WI38 (cell line): Measurements from ENCODE around the gene RASGRF2.

Experiments
- H3K4me3 ChIP-seq: 2 replicates; pipeline ENCODE4 v1.5.1; 2011; ENCODE audit warnings: low read depth, mild to moderate bottlenecking, control low read depth, low read length
- TF ChIP-seq, protein P1 (sequence below): IDR thresholded peaks from 2 replicates; pipeline ENCODE4 v1.5.1; 2012; ENCODE audit warnings: low read depth, mild to moderate bottlenecking, control low read depth, low read length

The RASGRF2 gene

DNA sequence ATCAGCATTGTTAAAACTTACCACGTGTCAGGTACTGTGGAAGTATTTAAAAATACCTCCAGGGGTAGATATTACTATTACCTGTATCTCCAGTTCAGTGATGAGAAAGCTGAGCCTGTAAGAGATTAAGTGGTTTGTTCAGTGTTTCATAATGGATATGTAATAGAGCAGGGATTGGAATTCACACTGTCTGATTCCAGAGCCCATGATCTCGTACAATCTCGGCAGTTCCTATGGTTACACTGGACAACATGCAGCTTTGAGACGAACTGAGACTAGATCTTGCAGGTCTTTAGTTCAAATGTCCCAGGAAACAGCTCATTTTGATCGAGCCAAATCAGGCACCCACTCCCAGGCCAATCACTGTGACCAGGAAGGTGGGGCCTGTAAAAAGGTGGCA lies 8.8 kb upstream of the RASGRF2 start:
- H3K4me3 ChIP-seq = no peak overlapping the region

GRCh38 chr5:80953587-80953986 lies 6.6 kb upstream of the RASGRF2 start:
- no peak overlapping the region for H3K4me3 ChIP-seq
- TF ChIP-seq, protein P1, sequence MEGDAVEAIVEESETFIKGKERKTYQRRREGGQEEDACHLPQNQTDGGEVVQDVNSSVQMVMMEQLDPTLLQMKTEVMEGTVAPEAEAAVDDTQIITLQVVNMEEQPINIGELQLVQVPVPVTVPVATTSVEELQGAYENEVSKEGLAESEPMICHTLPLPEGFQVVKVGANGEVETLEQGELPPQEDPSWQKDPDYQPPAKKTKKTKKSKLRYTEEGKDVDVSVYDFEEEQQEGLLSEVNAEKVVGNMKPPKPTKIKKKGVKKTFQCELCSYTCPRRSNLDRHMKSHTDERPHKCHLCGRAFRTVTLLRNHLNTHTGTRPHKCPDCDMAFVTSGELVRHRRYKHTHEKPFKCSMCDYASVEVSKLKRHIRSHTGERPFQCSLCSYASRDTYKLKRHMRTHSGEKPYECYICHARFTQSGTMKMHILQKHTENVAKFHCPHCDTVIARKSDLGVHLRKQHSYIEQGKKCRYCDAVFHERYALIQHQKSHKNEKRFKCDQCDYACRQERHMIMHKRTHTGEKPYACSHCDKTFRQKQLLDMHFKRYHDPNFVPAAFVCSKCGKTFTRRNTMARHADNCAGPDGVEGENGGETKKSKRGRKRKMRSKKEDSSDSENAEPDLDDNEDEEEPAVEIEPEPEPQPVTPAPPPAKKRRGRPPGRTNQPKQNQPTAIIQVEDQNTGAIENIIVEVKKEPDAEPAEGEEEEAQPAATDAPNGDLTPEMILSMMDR = no peak

More for the DNA sequence above, 8.8 kb upstream of the RASGRF2 start:
- TF ChIP-seq, protein P1 = no peak

DNA sequence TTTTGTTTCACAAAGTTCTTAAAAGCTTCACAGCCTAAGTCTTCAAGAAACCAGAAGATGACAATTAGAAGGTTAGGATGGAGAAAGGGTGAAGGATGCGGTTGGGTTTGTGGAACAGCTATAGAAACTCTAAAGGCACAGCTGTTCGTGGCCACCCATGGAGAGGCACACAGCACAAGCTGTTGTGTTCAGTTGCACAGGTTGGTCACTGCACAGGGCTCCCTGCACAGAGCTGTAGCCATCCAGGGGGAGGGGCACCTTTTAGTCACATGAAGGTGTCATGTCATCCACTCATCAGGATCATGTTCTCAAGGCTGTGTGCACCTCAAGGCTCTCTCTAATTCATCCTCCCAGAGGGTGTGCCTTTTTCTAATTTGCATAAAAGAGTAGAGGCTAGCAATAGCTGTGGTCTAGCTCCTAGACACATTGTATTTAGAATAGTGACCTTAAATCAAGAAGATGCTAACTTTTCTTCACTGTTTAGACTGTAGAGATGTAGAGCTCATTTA lies 5.0 kb upstream of the RASGRF2 start:
- H3K4me3 ChIP-seq = no peak overlapping the region
- TF ChIP-seq, protein P1 = no peak

GRCh38 chr5:80956272-80956671 lies 3.9 kb upstream of the RASGRF2 start:
- TF ChIP-seq, protein P1 = no peak
- H3K4me3 ChIP-seq = no peak overlapping the region

DNA sequence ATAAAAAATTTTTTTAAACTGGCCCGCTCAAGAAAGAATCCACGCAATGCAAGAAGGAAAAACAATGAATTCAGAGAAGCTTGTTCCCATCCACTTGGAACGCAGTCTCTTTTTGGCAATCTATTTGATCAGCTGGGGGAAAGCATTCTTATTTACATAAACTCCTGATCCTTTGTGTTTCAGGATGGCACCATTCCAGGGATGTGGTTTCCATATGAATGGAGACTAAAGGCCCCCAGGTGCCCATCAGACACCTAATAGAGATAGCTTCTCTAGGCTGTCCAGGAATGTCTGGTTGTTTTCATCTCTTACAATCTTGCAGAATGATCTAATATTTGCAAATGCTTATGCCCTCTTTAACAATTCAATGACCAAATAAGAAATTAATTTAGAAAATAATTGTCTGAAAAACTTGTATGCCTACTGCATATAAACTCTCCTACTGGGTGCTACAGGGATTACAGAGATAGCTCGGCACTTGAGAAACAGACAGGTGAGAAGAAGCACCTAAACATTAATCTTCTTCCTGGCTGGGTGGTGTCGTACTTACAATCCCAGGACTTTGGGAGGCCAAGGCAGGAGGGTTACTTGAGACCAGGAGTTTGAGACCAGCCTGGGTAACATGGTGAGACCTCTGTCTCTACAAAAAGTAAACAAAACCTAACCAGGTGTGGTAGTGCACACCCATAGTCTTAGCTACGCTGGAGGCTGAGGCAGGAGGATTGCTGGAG lies 3.0 kb upstream of the RASGRF2 start:
- TF ChIP-seq, protein P1 = no peak
- H3K4me3 ChIP-seq = no peak overlapping the region

DNA sequence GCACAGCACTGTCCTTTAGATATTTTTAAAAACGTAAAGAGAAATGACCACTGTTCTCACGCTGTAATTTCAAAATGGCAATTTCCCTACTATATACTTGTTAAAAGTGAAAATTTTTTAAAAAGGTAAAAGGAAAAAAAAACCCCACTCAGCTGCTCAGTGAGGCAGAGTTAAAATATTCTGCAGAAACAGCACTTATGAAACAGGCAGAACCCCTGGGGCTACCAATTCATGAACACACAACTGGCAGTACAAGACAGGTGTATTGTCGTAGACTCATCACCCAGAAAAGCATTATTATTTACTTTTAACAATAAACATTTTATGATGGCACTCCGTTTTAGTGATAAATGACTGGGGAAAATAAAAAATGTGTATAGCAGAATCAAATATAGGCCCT lies 1.5 kb upstream of the RASGRF2 start:
- no peak overlapping the region for H3K4me3 ChIP-seq
- TF ChIP-seq, protein P1 = no peak

DNA sequence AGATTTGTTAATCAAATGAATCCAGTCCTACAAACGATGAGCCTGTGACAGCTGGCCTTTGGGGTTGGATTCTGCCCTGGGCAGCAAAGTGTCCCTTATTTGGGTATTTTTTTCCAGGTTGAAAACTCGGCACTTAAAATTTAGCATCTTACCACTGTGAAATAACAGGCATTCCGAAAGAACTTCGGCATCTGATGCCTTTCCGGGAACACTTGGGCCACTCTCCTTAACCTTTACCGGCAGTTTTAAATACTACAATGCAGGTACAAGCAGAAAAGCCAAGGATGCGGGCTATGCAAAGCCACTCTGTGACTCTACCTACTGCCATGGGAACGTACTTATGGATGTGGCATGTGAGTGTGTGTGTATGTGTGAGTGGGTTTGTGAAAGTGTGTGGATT lies 1.0 kb upstream of the RASGRF2 start:
- H3K4me3 ChIP-seq = no peak overlapping the region
- TF ChIP-seq, protein P1 = no peak
